ENCODE results near the gene LARGE1. TPM values are rescaled to one million over a fixed set of nuclear protein-coding genes. Genes with fewer than 3 reads are reported as not detected.
A peak's percentile ranks its signal among the peaks of the same experiment; 100 is the strongest.

Gene LARGE1
- total and polyA plus RNA-seq, 8 donors, result 4.1 to 29.3 (median 13.7) TPM

GRCh38 chr22:33496112-33496511 lies 424.2 kb downstream of the LARGE1 start:
- no peak overlapping the region for H3K27ac ChIP-seq
- no peak for FAIRE-seq

GRCh38 chr22:33493476-33494205 lies 426.6 kb downstream of the LARGE1 start:
- no peak for ATAC-seq
- no peak overlapping the region for H3K4me3 ChIP-seq
- no peaks in the 10 kb centered on the region for H3K27me3 ChIP-seq
- no peak for FAIRE-seq
- no peaks in the 10 kb centered on the region for H3K36me3 ChIP-seq
- peaks cover 0 to 10% (median 7%) of the 10 kb centered on the region in 3 donors for H3K4me1 ChIP-seq
- no peak overlapping the region for H3K27ac ChIP-seq
- 81 to 88% methylated on average over 4 of the region's 4 CpGs for WGBS, 2 donors
- no peak for DNase-seq
- TF ChIP-seq CTCF (IDR thresholded peaks at IDR 0.05), result no peak
- H3K9me3 ChIP-seq, result no peaks in the 10 kb centered on the region
- intact Hi-C loops (cut with DNase I), result no loop called here

More at GRCh38 chr22:33496112-33496511, 424.2 kb downstream of the LARGE1 start:
- no peaks in the 10 kb centered on the region for H3K27me3 ChIP-seq
- intact Hi-C loops (cut with DNase I), result no loop called here
- ATAC-seq (no peak), DNase-seq (no peak)
- 82 to 91% methylated on average over 5 of the region's 5 CpGs for WGBS, 2 donors
- TF ChIP-seq CTCF (IDR thresholded peaks at IDR 0.05), result no peak
- peaks cover 0 to 10% (median 7%) of the 10 kb centered on the region in 3 donors for H3K4me1 ChIP-seq
- H3K4me3 ChIP-seq, result no peak overlapping the region
- H3K36me3 ChIP-seq, result no peaks in the 10 kb centered on the region
- H3K9me3 ChIP-seq, result no peaks in the 10 kb centered on the region

- ATAC-seq (peak; percentile 41 to 68 (median 52)), FAIRE-seq (no peak), DNase-seq (no peak)
- Histone ChIP-seq H3K27me3 (no peaks in the 10 kb centered on the region), H3K4me1 (peaks cover 0 to 10% (median 7%) of the 10 kb centered on the region in 3 donors), H3K9me3 (no peaks in the 10 kb centered on the region), H3K4me3 (no peak overlapping the region), H3K36me3 (no peaks in the 10 kb centered on the region), H3K27ac (no peak overlapping the region)
- intact Hi-C loops (cut with DNase I), result no loop called here
- WGBS, 2 donors, result 9 to 15% methylated on average over 4 of the region's 4 CpGs
- TF ChIP-seq CTCF (IDR thresholded peaks at IDR 0.05), result no peak
These were observed 428.0 kb downstream of the LARGE1 start for GRCh38 chr22:33492210-33492651.

GRCh38 chr22:33487041-33487716 lies 433.1 kb downstream of the LARGE1 start:
- FAIRE-seq, result no peak
- intact Hi-C loops (cut with DNase I), result no loop called here
- no peak overlapping the region for H3K27ac ChIP-seq
- no peaks in the 10 kb centered on the region for H3K9me3 ChIP-seq
- H3K27me3 ChIP-seq, result no peaks in the 10 kb centered on the region
- H3K36me3 ChIP-seq, result no peaks in the 10 kb centered on the region
- ATAC-seq, result no peak
- no peak for TF ChIP-seq CTCF (IDR thresholded peaks at IDR 0.05)
- peaks cover 0 to 4% (median 2%) of the 10 kb centered on the region in 3 donors for H3K4me1 ChIP-seq
- WGBS, 2 donors, result 87 to 95% methylated on average over 6 of the region's 6 CpGs
- no peak for DNase-seq
- no peak overlapping the region for H3K4me3 ChIP-seq

- no peak for ATAC-seq
These were observed 438.7 kb downstream of the LARGE1 start for GRCh38 chr22:33481550-33481949.

More at GRCh38 chr22:33481550-33481949, 438.7 kb downstream of the LARGE1 start:
- Histone ChIP-seq H3K27ac (no peak overlapping the region), H3K36me3 (no peaks in the 10 kb centered on the region), H3K9me3 (no peaks in the 10 kb centered on the region), H3K4me3 (no peak overlapping the region), H3K27me3 (no peaks in the 10 kb centered on the region), H3K4me1 (no peaks in the 10 kb centered on the region)
- no peak for FAIRE-seq
- 52 to 57% methylated on average over 5 of the region's 5 CpGs for WGBS, 2 donors
- no peak for DNase-seq
- no peak for TF ChIP-seq CTCF (IDR thresholded peaks at IDR 0.05)
- intact Hi-C loops (cut with DNase I), result no loop called here
